H1 (cell line): ENCODE measurements around the gene ADCY5. TPM values are rescaled to one million over a fixed set of nuclear protein-coding genes. Genes with fewer than 3 reads are reported as not detected.

Source experiments
- CBX5 ChIP-seq: fragments of 300-800, 300-1000 bp; sonication (generic); IDR thresholded peaks from 2 replicates; pipeline ENCODE4 v1.7.1; 2016; ENCODE audit warnings: antibody characterized with exemption, low read length, low read depth
- EP300 ChIP-seq, 2 experiments: IDR thresholded peaks; 1 replicate in 1 of 2; 2 replicates in 1 of 2; pipeline ENCODE4 v1.6.1; 2011 to 2012; ENCODE audit warnings: low read depth in 2 of 2, low read length in 2 of 2, mild to moderate bottlenecking in 2 of 2, borderline replicate concordance in 1 of 2, inconsistent platforms in 1 of 2, moderate library complexity in 1 of 2
- MAX ChIP-seq: IDR thresholded peaks from 2 replicates; pipeline ENCODE4 v1.6.1; 2012; ENCODE audit warnings: inconsistent platforms
- POLR2A ChIP-seq, 2 experiments: IDR thresholded peaks; 1 replicate in 1 of 2; 2 replicates in 1 of 2; pipeline ENCODE4 v1.6.1; 2011; ENCODE audit warnings: low read depth in 2 of 2, low read length in 2 of 2, mild to moderate bottlenecking in 2 of 2; ENCODE audit errors: control extremely low read depth in 1 of 2
- RBBP5 ChIP-seq: IDR thresholded peaks from 2 replicates; pipeline ENCODE4 v1.7.1; 2012; ENCODE audit warnings: low read depth, mild to moderate bottlenecking, inconsistent platforms, low read length, moderate library complexity, borderline replicate concordance
- polyA plus RNA-seq, 7 experiments: library from polyadenylated mRNA; depleted of rRNA in 3 of 7; stranded (reverse) in 5 of 7; unstranded in 2 of 7; fragments of >200 nt in 5 of 7; fragments of 200-250 nt in 2 of 7; gene quantifications; 1 replicate in 5 of 7; 2 replicates in 1 of 7; 4 replicates in 1 of 7; pipeline versions ENCODE4 v1.2.1 to v1.2.3, GENCODE V29; 2011 to 2013; ENCODE audit warnings: missing spikeins in 2 of 7, mixed read lengths in 2 of 7
- total RNA-seq: library from RNA; stranded (reverse); fragmentation: NEBNext Ultra II Directional; extraction: Animal tissue kit (Norgen Biotek cat#: 25700); gene quantifications from 2 replicates; pipeline ENCODE4 v1.2.1, GENCODE V29; 2021

ADCY5 gene
- total and polyA plus RNA-seq, 2 of the 8 experiments (the other 6 are each of a cell fraction or from before 2014, with no cell fraction given): 18.9 to 40.8 TPM

- TF ChIP-seq POLR2A (IDR thresholded peaks at IDR 0.05; ENCODE audit: control extremely low read depth in 1 of 2, low read depth in 2 of 2, low read length in 2 of 2) (no peak), EP300 (IDR thresholded peaks at IDR 0.05; ENCODE audit: borderline replicate concordance in 1 of 2, low read depth in 2 of 2, low read length in 2 of 2) (no peak), MAX (no peak), RBBP5 (no peak), CBX5 (no peak)
Observed at GRCh38 chr3:123347205-123347604, 101.7 kb downstream of the ADCY5 start (continued).
